ENCODE results near the gene ZCCHC24.

- no peak for TF ChIP-seq CTCF (IDR thresholded peaks at IDR 0.05)
- no peak for TF ChIP-seq POLR2A (IDR thresholded peaks at IDR 0.05)
These were observed 57.9 kb downstream of the ZCCHC24 start for GRCh38 chr10:79387466-79387973.
